IPS-18c (cell line): ENCODE data around the gene PPCDC.
A peak's percentile ranks its signal among the peaks of the same experiment; 100 is the strongest.

ENCODE experiments used
- H3K4me3 ChIP-seq: 2 replicates; pipeline ENCODE4 v1.7.0; 2013; ENCODE audit warnings: low read depth, mild to moderate bottlenecking, low read length, moderate library complexity; ENCODE audit not compliant: insufficient read depth
- H3K9me3 ChIP-seq: one replicate; pipeline ENCODE4 v1.6.1; 2013; ENCODE audit warnings: mild to moderate bottlenecking, low read length, moderate library complexity; ENCODE audit not compliant: control insufficient read depth, insufficient read depth

PPCDC gene

GRCh38 chr15:75023181-75023871, at the start of gene PPCDC:
TSS of gene PPCDC (plus strand) at chr15:75023590. CDS start at chr15:75028319, 4,729 bp downstream.
- Histone ChIP-seq H3K4me3 (peak within 1 kb of the TSS; percentile 93), H3K9me3 (no peaks in the 10 kb centered on the region)

- Histone ChIP-seq H3K4me3 (no peak overlapping the region), H3K9me3 (no peaks in the 10 kb centered on the region)
Measured at GRCh38 chr15:74976159-74976558, 47.2 kb upstream of the PPCDC start.

GRCh38 chr15:74977599-74977998, 45.8 kb upstream of the PPCDC start:
- Histone ChIP-seq H3K9me3 (no peaks in the 10 kb centered on the region), H3K4me3 (no peak overlapping the region)

- Histone ChIP-seq H3K4me3 (no peak overlapping the region), H3K9me3 (no peaks in the 10 kb centered on the region)
Measured at GRCh38 chr15:74978077-74978476, 45.3 kb upstream of the PPCDC start.

- Histone ChIP-seq H3K9me3 (no peaks in the 10 kb centered on the region), H3K4me3 (no peak overlapping the region)
Measured at GRCh38 chr15:74978503-74978902, 44.9 kb upstream of the PPCDC start.

- Histone ChIP-seq H3K4me3 (no peak overlapping the region), H3K9me3 (no peaks in the 10 kb centered on the region)
Measured at GRCh38 chr15:74982183-74982582, 41.2 kb upstream of the PPCDC start.

- Histone ChIP-seq H3K4me3 (no peak overlapping the region), H3K9me3 (no peaks in the 10 kb centered on the region)
Measured at GRCh38 chr15:74983725-74984231, 39.6 kb upstream of the PPCDC start.

- Histone ChIP-seq H3K9me3 (no peaks in the 10 kb centered on the region), H3K4me3 (no peak overlapping the region)
Measured at GRCh38 chr15:74988007-74988800, 35.2 kb upstream of the PPCDC start.

GRCh38 chr15:74989527-74989926, 33.9 kb upstream of the PPCDC start:
- no peak overlapping the region for H3K4me3 ChIP-seq

GRCh38 chr15:74992619-74993018, 30.8 kb upstream of the PPCDC start:
- Histone ChIP-seq H3K4me3 (no peak overlapping the region), H3K9me3 (peaks cover 3% of the 10 kb centered on the region)

More at GRCh38 chr15:74989527-74989926, 33.9 kb upstream of the PPCDC start:
- no peaks in the 10 kb centered on the region for H3K9me3 ChIP-seq

- peaks cover 4% of the 10 kb centered on the region for H3K9me3 ChIP-seq
Measured at GRCh38 chr15:74994236-74994635, 29.2 kb upstream of the PPCDC start.

GRCh38 chr15:74994685-74995084, 28.7 kb upstream of the PPCDC start:
- no peak overlapping the region for H3K4me3 ChIP-seq

More at GRCh38 chr15:74994236-74994635, 29.2 kb upstream of the PPCDC start:
- H3K4me3 ChIP-seq: no peak overlapping the region

GRCh38 chr15:74995182-74995778, 28.1 kb upstream of the PPCDC start, which contains the start of gene SCAMP5:
TSS of gene SCAMP5 (plus strand) at chr15:74995563. CDS start at chr15:75011840, 16,277 bp downstream.
- Histone ChIP-seq H3K9me3 (peaks cover 4% of the 10 kb centered on the region), H3K4me3 (peak within 1 kb of the TSS; percentile 83)

More at GRCh38 chr15:74994685-74995084, 28.7 kb upstream of the PPCDC start:
- H3K9me3 ChIP-seq: peaks cover 4% of the 10 kb centered on the region

- H3K9me3 ChIP-seq: peaks cover 4% of the 10 kb centered on the region
- H3K4me3 ChIP-seq: peak overlapping the region; percentile 83
Measured at GRCh38 chr15:74995779-74996765, 27.3 kb upstream of the PPCDC start.

- Histone ChIP-seq H3K9me3 (peaks cover 4% of the 10 kb centered on the region), H3K4me3 (no peak overlapping the region)
Measured at GRCh38 chr15:74997141-74997540, 26.2 kb upstream of the PPCDC start.

- no peak overlapping the region for H3K4me3 ChIP-seq
- peaks cover 4% of the 10 kb centered on the region for H3K9me3 ChIP-seq
Measured at GRCh38 chr15:74997543-74997942, 25.8 kb upstream of the PPCDC start.
